ENCODE measurements around the gene BAIAP2L2. TPM values are rescaled to one million over a fixed set of nuclear protein-coding genes. Genes with fewer than 3 reads are reported as not detected.

BAIAP2L2 gene
- total RNA-seq, 1 experiment from 2014 or later = 2.3 TPM

DNA sequence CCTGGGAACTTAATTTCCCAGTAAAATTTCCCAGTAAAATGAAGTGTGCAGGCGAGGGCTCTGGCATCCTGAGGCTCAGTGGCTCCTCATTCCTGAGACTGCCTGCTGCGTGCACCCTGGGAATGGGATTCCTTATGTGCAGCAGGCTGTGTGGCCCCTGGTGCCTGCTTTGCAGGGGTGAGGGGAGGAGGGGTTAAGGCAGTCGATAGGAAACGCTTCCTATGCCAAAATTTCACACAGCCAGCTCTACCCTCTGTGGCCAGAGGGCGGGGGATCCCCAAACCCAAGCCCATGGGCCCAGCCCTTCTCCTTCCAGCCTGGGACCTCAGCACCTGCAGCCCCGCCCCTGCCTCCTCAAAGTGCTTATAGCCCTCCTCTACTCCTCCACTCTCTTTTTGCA, 12.1 kb upstream of the BAIAP2L2 start:
- H3K9ac ChIP-seq (ENCODE audit: extremely low read depth, insufficient read length, low read length) = no peak overlapping the region
- no peak overlapping the region for H3K4me2 ChIP-seq (ENCODE audit: insufficient read depth, insufficient read length, low read length)
- H3T11ph ChIP-seq (ENCODE audit: low read length) = no peak overlapping the region
- H3K27ac Mint-ChIP-seq = no peak overlapping the region
- no peak overlapping the region for H3K18ac ChIP-seq (ENCODE audit: insufficient read length, low read depth, low read length)
- H2BK20ac ChIP-seq (ENCODE audit: low read depth, low read length, poor library complexity, severe bottlenecking) = no peak overlapping the region
- no peak for DNase-seq
- H2AK5ac ChIP-seq (ENCODE audit: insufficient read length, low read length) = no peak overlapping the region
- H4K8ac ChIP-seq (replicated peaks; ENCODE audit: insufficient read length, low read depth, low read length) = no peak overlapping the region
- no peak overlapping the region for H3K4ac ChIP-seq (ENCODE audit: low read depth, low read length)
- peaks cover 1% of the 10 kb centered on the region; the same call in 1 of the 2 replicates for H3K27me3 Mint-ChIP-seq (ENCODE audit: low read depth)
- H3K36me3 Mint-ChIP-seq (ENCODE audit: insufficient read depth in 1 of 3, low read depth in 3 of 3) = peaks cover 0 to 8% (median 0%) of the 10 kb centered on the region in 3 experiments; a peak in 3 of 7 replicates
- no peaks in the 10 kb centered on the region for H3K9me3 ChIP-seq (ENCODE audit: control insufficient read depth, low read depth, low read length)
- no peak overlapping the region for H2BK120ac ChIP-seq (ENCODE audit: low read depth, low read length, poor library complexity, severe bottlenecking)
- H4K20me1 ChIP-seq (ENCODE audit: control insufficient read depth, insufficient read depth, insufficient read length) = no peaks in the 10 kb centered on the region
- H3K23me2 ChIP-seq (ENCODE audit: insufficient read length, low read depth, low read length, poor library complexity, severe bottlenecking) = no peaks in the 10 kb centered on the region
- no peak overlapping the region for H3K4me3 Mint-ChIP-seq
- WGBS (ENCODE audit: extremely low coverage, insufficient read length, low lambda C conversion rate) = no CpG with 5 or more reads among the region's 6 CpGs
- no peak overlapping the region for H3K27ac ChIP-seq (ENCODE audit: insufficient read length, low read depth, low read length)
- peaks cover 4 to 13% of the 10 kb centered on the region in 2 experiments for H3K4me1 Mint-ChIP-seq
- H3K56ac ChIP-seq (ENCODE audit: insufficient read length, low read depth, low read length) = no peak overlapping the region
- H3K14ac ChIP-seq (ENCODE audit: insufficient read depth, low read length) = no peak overlapping the region
- no peaks in the 10 kb centered on the region for H3K79me1 ChIP-seq (ENCODE audit: insufficient read depth, low read depth, low read length, poor library complexity, severe bottlenecking)
- H3K79me2 ChIP-seq (ENCODE audit: insufficient read depth, low read length) = no peaks in the 10 kb centered on the region
- TF ChIP-seq, protein P1, sequence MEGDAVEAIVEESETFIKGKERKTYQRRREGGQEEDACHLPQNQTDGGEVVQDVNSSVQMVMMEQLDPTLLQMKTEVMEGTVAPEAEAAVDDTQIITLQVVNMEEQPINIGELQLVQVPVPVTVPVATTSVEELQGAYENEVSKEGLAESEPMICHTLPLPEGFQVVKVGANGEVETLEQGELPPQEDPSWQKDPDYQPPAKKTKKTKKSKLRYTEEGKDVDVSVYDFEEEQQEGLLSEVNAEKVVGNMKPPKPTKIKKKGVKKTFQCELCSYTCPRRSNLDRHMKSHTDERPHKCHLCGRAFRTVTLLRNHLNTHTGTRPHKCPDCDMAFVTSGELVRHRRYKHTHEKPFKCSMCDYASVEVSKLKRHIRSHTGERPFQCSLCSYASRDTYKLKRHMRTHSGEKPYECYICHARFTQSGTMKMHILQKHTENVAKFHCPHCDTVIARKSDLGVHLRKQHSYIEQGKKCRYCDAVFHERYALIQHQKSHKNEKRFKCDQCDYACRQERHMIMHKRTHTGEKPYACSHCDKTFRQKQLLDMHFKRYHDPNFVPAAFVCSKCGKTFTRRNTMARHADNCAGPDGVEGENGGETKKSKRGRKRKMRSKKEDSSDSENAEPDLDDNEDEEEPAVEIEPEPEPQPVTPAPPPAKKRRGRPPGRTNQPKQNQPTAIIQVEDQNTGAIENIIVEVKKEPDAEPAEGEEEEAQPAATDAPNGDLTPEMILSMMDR (conservative IDR thresholded peaks at IDR 0.05) = no peak
- H3K27me3 ChIP-seq (ENCODE audit: insufficient read depth, low read length) = no peaks in the 10 kb centered on the region
- no peak overlapping the region for H2BK12ac ChIP-seq (ENCODE audit: insufficient read length, low read depth, low read length)
- no peak overlapping the region for H2AFZ ChIP-seq (ENCODE audit: low read length)
- H2BK15ac ChIP-seq (ENCODE audit: low read depth, low read length) = no peak overlapping the region
- H4K91ac ChIP-seq (ENCODE audit: insufficient read length, low read depth, low read length) = no peak overlapping the region
- no peak overlapping the region for H2BK5ac ChIP-seq (ENCODE audit: insufficient read length, low read length)
- H3K4me1 ChIP-seq (ENCODE audit: insufficient read depth, low read length) = no peaks in the 10 kb centered on the region
- H4K5ac ChIP-seq (ENCODE audit: insufficient read length, low read depth, low read length) = no peak overlapping the region
- no peak overlapping the region for H3K23ac ChIP-seq (ENCODE audit: insufficient read length, low read depth, low read length)
- H3K9me3 Mint-ChIP-seq = no peaks in the 10 kb centered on the region

Measured in H9 (cell line).